Central memory CD4-positive, alpha-beta T cell (primary cell): Measurements from ENCODE around the gene TTC9C.
"Not testable (repeated sequence)": the region's sequence is repeated elsewhere in the genome, so short reads cannot be mapped to it uniquely, and the experiment has no call there.

Experiments
- DNase-seq: peaks from one replicate; pipeline ENCODE4 v3.0.0; 2022

The TTC9C gene

GRCh38 chr11:62752994-62753735 is 24.9 kb downstream of the TTC9C start:
- DNase-seq = no peak

GRCh38 chr11:62753736-62754603 is 25.7 kb downstream of the TTC9C start, which contains the start of gene ZBTB3:
ZBTB3 (minus strand) TSS chr11:62754160; CDS start chr11:62753664, 496 bp downstream.
- DNase-seq = peak; percentile 99

- no peak for DNase-seq
Measured at GRCh38 chr11:62755086-62755615, 26.9 kb downstream of the TTC9C start.

- DNase-seq = no peak
Measured at GRCh38 chr11:62757846-62758788, 29.8 kb downstream of the TTC9C start.

GRCh38 chr11:62760867-62761227 is 32.6 kb downstream of the TTC9C start:
- DNase-seq = not testable (repeated sequence)

GRCh38 chr11:62770778-62771143 is 42.5 kb downstream of the TTC9C start:
- DNase-seq = no peak

- DNase-seq = peak; percentile 84
Measured at GRCh38 chr11:62771144-62772021, 43.1 kb downstream of the TTC9C start, which contains the start of gene TAF6L. TAF6L (plus strand) TSS chr11:62771396; CDS start chr11:62775784, 4,388 bp downstream.

- no peak for DNase-seq
Measured at GRCh38 chr11:62774407-62774806, 46.1 kb downstream of the TTC9C start.

GRCh38 chr11:62775646-62776045 is 47.4 kb downstream of the TTC9C start:
- no peak for DNase-seq

GRCh38 chr11:62777389-62777788 is 49.1 kb downstream of the TTC9C start:
- DNase-seq = no peak

GRCh38 chr11:62778441-62778840 is 50.2 kb downstream of the TTC9C start:
- no peak for DNase-seq

GRCh38 chr11:62782753-62783152 is 54.5 kb downstream of the TTC9C start:
- DNase-seq = no peak

- peak; percentile 83 for DNase-seq
Measured at GRCh38 chr11:62786318-62787004, 58.2 kb downstream of the TTC9C start.

- DNase-seq = peak; percentile 95
Measured at GRCh38 chr11:62787005-62787759, 58.9 kb downstream of the TTC9C start, which contains the start of gene TMEM179B. TMEM179B (plus strand) TSS chr11:62787402; CDS start chr11:62787432, 30 bp downstream.
